ENCODE measurements around the gene ZNF428. TPM values are rescaled to one million over a fixed set of nuclear protein-coding genes. Genes with fewer than 3 reads are reported as not detected.

Gene ZNF428
- total RNA-seq, 4 donors from 2014 or later: 3.0 to 17.1 (median 15.1) TPM

DNA sequence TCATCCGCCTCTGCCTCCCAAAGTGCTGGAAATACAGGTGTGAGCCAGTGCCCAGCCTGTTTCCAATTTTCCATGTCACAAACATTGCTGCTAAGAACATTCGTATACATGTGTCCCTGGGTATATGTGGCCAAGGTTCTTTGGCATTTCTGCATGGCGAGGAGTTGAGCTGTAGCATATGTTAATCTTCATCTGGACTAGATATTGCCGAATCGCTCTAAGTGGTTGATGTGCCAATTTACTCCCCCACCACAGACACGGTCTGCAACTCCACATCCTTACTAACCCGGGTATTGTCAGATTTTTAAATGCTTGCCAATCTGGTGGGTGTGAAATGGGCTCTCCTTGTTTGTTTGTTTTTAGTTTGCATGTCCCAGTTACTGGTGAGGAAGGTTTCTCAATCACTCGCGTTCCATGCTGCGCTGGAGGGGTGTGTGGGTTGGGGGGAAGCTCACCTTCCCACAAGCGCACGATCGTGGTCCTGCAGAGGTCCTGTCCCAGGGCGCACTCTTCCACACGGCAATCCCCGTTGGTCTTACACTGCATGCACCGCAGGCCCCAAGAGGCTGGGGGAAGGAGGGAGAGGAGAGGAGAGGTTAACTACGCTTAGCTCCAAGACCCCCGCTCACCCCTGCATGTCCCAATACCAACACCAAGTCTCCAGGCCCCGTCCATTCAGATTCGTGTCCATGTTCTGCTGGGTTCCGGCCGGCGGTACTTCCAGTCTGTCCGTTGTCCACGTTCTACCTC, 47.9 kb upstream of the ZNF428 start:
- TF ChIP-seq, protein P1, sequence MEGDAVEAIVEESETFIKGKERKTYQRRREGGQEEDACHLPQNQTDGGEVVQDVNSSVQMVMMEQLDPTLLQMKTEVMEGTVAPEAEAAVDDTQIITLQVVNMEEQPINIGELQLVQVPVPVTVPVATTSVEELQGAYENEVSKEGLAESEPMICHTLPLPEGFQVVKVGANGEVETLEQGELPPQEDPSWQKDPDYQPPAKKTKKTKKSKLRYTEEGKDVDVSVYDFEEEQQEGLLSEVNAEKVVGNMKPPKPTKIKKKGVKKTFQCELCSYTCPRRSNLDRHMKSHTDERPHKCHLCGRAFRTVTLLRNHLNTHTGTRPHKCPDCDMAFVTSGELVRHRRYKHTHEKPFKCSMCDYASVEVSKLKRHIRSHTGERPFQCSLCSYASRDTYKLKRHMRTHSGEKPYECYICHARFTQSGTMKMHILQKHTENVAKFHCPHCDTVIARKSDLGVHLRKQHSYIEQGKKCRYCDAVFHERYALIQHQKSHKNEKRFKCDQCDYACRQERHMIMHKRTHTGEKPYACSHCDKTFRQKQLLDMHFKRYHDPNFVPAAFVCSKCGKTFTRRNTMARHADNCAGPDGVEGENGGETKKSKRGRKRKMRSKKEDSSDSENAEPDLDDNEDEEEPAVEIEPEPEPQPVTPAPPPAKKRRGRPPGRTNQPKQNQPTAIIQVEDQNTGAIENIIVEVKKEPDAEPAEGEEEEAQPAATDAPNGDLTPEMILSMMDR (IDR thresholded peaks at IDR 0.05): no peak
- TF ChIP-seq POLR2AphosphoS5 (IDR thresholded peaks at IDR 0.05) (no peak), EP300 (IDR thresholded peaks at IDR 0.05; ENCODE audit: low read depth) (no peak), POLR2A (IDR thresholded peaks at IDR 0.05) (no peak)
- Histone ChIP-seq H3K9me3 (no peaks in the 10 kb centered on the region), H3K36me3 (peaks cover 0 to 3% (median 0%) of the 10 kb centered on the region in 4 donors), H3K27me3 (no peaks in the 10 kb centered on the region), H3K4me1 (peaks cover 8 to 25% (median 16%) of the 10 kb centered on the region in 4 donors), H3K4me3 (peak overlapping the region in 3 of 4 donors; percentile 15 to 53 (median 28)), H3K27ac (peak overlapping the region; percentile 95 to 99 (median 95))
- in situ Hi-C loops (cut with MboI; ENCODE audit: low pct_ligation_motif_present in 1 of 4, low pct_unique_long_range_greater_than_20kb in 1 of 4, low sequenced_read_pairs in 3 of 4): no loop called here
- intact Hi-C loops (cut with DNase I; ENCODE audit: low total_unique reads): no loop called here
- 56 to 71% methylated on average over 12 to 26 of the region's 26 CpGs for WGBS, 2 donors (ENCODE audit: low coverage in 1 of 2)
- peak; percentile 28 for DNase-seq

DNA sequence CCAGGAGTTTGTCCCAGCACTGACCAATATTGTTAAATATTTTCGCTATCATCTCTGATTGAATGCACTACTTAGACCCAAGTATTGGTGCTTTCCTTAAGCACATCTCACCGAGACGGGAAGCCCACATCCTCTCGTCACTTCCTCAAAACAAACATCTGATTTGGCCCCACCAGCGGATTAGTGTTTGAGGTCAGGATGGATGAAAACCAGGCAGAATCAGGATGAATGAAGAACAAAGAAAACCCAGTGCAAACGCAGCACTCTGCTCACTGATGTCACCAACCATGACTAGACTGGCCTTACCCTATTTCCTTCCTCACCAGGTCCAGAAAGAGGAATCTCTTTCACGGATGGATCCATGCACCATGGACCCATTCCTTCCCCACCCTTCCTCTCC, 44.6 kb upstream of the ZNF428 start:
- Histone ChIP-seq H3K36me3 (peaks cover 0 to 3% (median 0%) of the 10 kb centered on the region in 4 donors), H3K27me3 (no peaks in the 10 kb centered on the region), H3K4me1 (peaks cover 3 to 10% (median 8%) of the 10 kb centered on the region in 4 donors), H3K9me3 (no peaks in the 10 kb centered on the region), H3K4me3 (no peak overlapping the region), H3K27ac (no peak overlapping the region)
- DNase-seq: no peak
- intact Hi-C loops (cut with DNase I; ENCODE audit: low total_unique reads) (no loop called here), in situ Hi-C loops (cut with MboI; ENCODE audit: low pct_ligation_motif_present in 1 of 4, low pct_unique_long_range_greater_than_20kb in 1 of 4, low sequenced_read_pairs in 3 of 4) (no loop called here)
- no peak for TF ChIP-seq EP300 (IDR thresholded peaks at IDR 0.05; ENCODE audit: low read depth)
- TF ChIP-seq, protein P1 (IDR thresholded peaks at IDR 0.05): no peak
- no peak for TF ChIP-seq POLR2AphosphoS5 (IDR thresholded peaks at IDR 0.05)
- TF ChIP-seq POLR2A (IDR thresholded peaks at IDR 0.05): no peak
- 64 to 75% methylated on average over 6 to 7 of the region's 7 CpGs for WGBS, 2 donors (ENCODE audit: low coverage in 1 of 2)

DNA sequence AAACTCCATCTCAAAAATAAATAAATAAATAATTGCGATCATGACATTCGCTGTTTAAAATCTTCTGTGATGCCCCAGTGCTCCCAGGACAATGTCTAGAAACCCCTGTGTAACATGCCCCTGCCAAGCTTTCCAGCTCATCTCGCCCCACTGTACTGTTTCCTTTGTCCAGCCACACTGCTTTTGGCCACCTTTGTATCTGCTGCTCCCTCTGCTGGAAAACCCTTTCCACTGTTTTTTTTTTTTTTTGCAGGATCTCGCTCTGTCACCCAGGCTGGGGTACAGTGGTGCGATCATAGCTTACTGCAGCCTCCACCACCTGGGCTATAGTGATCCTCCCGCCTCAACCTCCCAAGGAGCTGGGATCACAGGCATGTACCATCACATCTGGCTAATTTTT, 43.1 kb upstream of the ZNF428 start:
- intact Hi-C loops (cut with DNase I; ENCODE audit: low total_unique reads): no loop called here
- Histone ChIP-seq H3K9me3 (no peaks in the 10 kb centered on the region), H3K4me1 (peaks cover under 1 to 2% (median 2%) of the 10 kb centered on the region in 4 donors), H3K4me3 (no peak overlapping the region), H3K27me3 (no peaks in the 10 kb centered on the region), H3K27ac (no peak overlapping the region), H3K36me3 (peaks cover 0 to 3% (median 0%) of the 10 kb centered on the region in 4 donors)
- TF ChIP-seq, protein P1 (IDR thresholded peaks at IDR 0.05): peak in 2 of 5 experiments; percentile 3 to 14
- no peak for TF ChIP-seq POLR2A (IDR thresholded peaks at IDR 0.05)
- WGBS, 2 donors (ENCODE audit: low coverage in 1 of 2): 90 to 93% methylated on average over 4 to 6 of the region's 6 CpGs
- in situ Hi-C loops (cut with MboI; ENCODE audit: low pct_ligation_motif_present in 1 of 4, low pct_unique_long_range_greater_than_20kb in 1 of 4, low sequenced_read_pairs in 3 of 4): no loop called here
- no peak for DNase-seq

DNA sequence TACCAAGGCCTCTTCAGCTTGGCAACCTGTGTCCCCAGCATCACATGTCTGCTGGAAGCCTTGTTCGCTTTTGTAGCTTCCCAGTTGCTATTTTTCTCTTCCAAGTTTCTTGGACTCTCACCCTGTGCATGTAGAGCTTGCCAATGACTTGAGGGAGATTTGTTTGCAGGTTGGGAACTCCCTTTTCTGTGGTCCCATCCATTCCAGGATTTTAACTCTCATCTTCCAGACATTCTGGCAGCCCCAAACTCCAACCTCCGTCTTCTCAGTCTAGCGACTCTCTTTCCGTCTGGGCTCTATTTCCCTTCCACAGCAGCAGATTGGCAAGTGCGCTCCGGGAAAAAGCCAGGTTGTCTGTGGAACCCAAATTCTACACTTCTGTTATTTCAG, 41.5 kb upstream of the ZNF428 start:
- intact Hi-C loops (cut with DNase I; ENCODE audit: low total_unique reads): no loop called here
- in situ Hi-C loops (cut with MboI; ENCODE audit: low pct_ligation_motif_present in 1 of 4, low pct_unique_long_range_greater_than_20kb in 1 of 4, low sequenced_read_pairs in 3 of 4): no loop called here
- TF ChIP-seq, protein P1 (IDR thresholded peaks at IDR 0.05): no peak
- TF ChIP-seq EP300 (IDR thresholded peaks at IDR 0.05; ENCODE audit: low read depth) (no peak), POLR2A (IDR thresholded peaks at IDR 0.05) (no peak), POLR2AphosphoS5 (IDR thresholded peaks at IDR 0.05) (no peak)
- no peaks in the 10 kb centered on the region for H3K9me3 ChIP-seq
- no peak overlapping the region for H3K27ac ChIP-seq
- H3K4me3 ChIP-seq: no peak overlapping the region
- 87 to 93% methylated on average over 6 of the region's 6 CpGs for WGBS, 2 donors (ENCODE audit: low coverage in 1 of 2)
- H3K36me3 ChIP-seq: peaks cover 0 to 2% (median 0%) of the 10 kb centered on the region in 4 donors
- no peaks in the 10 kb centered on the region for H3K4me1 ChIP-seq
- DNase-seq: no peak
- no peaks in the 10 kb centered on the region for H3K27me3 ChIP-seq

Measured in transverse colon (tissue), 4 donors.